H1 (cell line): Measurements from ENCODE around the gene SYNDIG1. TPM values are rescaled to one million over a fixed set of nuclear protein-coding genes. Genes with fewer than 3 reads are reported as not detected.

Experiments used
- JUND ChIP-seq: IDR thresholded peaks from 2 replicates; pipeline ENCODE4 v1.6.1; 2011; ENCODE audit warnings: mild to moderate bottlenecking, improper control_type of control experiment, low read length
- NANOG ChIP-seq: IDR thresholded peaks from 2 replicates; pipeline ENCODE4 v1.6.1; 2011; ENCODE audit warnings: low read length, low read depth, mild to moderate bottlenecking, inconsistent platforms; ENCODE audit not compliant: insufficient read depth, poor library complexity, severe bottlenecking
- polyA plus RNA-seq, 7 experiments: library from polyadenylated mRNA; depleted of rRNA in 3 of 7; stranded (reverse) in 5 of 7; unstranded in 2 of 7; fragments of >200 nt in 5 of 7; fragments of 200-250 nt in 2 of 7; gene quantifications; 1 replicate in 5 of 7; 2 replicates in 1 of 7; 4 replicates in 1 of 7; pipeline versions ENCODE4 v1.2.1 to v1.2.3, GENCODE V29; 2011 to 2013; ENCODE audit warnings: missing spikeins in 2 of 7, mixed read lengths in 2 of 7
- total RNA-seq: library from RNA; stranded (reverse); fragmentation: NEBNext Ultra II Directional; extraction: Animal tissue kit (Norgen Biotek cat#: 25700); gene quantifications from 2 replicates; pipeline ENCODE4 v1.2.1, GENCODE V29; 2021

SYNDIG1 gene
- total and polyA plus RNA-seq, 2 of the 8 experiments (the other 6 are each of a cell fraction or from before 2014, with no cell fraction given): 6.5 to 7.8 TPM

- no peak for TF ChIP-seq NANOG
- TF ChIP-seq JUND: no peak
These were observed 112.2 kb downstream of the SYNDIG1 start (continued) for GRCh38 chr20:24581443-24582170.
